ENCODE results near the gene TRIM8.
A peak's percentile ranks its signal among the peaks of the same experiment; 100 is the strongest.

TRIM8 gene

GRCh38 chr10:102619281-102619981 is 24.8 kb upstream of the TRIM8 start:
- Histone ChIP-seq H3K36me3 (ENCODE audit: control insufficient read depth, insufficient read depth, low read length) (peaks cover 5% of the 10 kb centered on the region), H3K4me1 (ENCODE audit: control insufficient read depth, insufficient read depth, low read length) (peaks cover 40% of the 10 kb centered on the region), H3K27me3 (ENCODE audit: control insufficient read depth, insufficient read depth, low read length) (no peaks in the 10 kb centered on the region), H3K9ac (ENCODE audit: low read length) (no peak overlapping the region), H3K27ac (ENCODE audit: low read depth, low read length) (peak overlapping the region; percentile 72), H3K4me3 (ENCODE audit: low read length) (peak overlapping the region; percentile 8)

- no peak overlapping the region for H3K9ac ChIP-seq (ENCODE audit: low read length)
- H3K27me3 ChIP-seq (ENCODE audit: control insufficient read depth, insufficient read depth, low read length): no peaks in the 10 kb centered on the region
- H3K4me3 ChIP-seq (ENCODE audit: low read length): peak overlapping the region; percentile 8
- H3K36me3 ChIP-seq (ENCODE audit: control insufficient read depth, insufficient read depth, low read length): peaks cover 5% of the 10 kb centered on the region
- peaks cover 40% of the 10 kb centered on the region for H3K4me1 ChIP-seq (ENCODE audit: control insufficient read depth, insufficient read depth, low read length)
- H3K27ac ChIP-seq (ENCODE audit: low read depth, low read length): peak overlapping the region; percentile 72
These were observed 24.1 kb upstream of the TRIM8 start for GRCh38 chr10:102620138-102620590.

- Histone ChIP-seq H3K27ac (ENCODE audit: low read depth, low read length) (peak overlapping the region; percentile 72), H3K9ac (ENCODE audit: low read length) (no peak overlapping the region), H3K36me3 (ENCODE audit: control insufficient read depth, insufficient read depth, low read length) (peaks cover 5% of the 10 kb centered on the region), H3K4me1 (ENCODE audit: control insufficient read depth, insufficient read depth, low read length) (peaks cover 36% of the 10 kb centered on the region), H3K27me3 (ENCODE audit: control insufficient read depth, insufficient read depth, low read length) (no peaks in the 10 kb centered on the region), H3K4me3 (ENCODE audit: low read length) (no peak overlapping the region)
These were observed 23.5 kb upstream of the TRIM8 start for GRCh38 chr10:102620591-102621442.

GRCh38 chr10:102621443-102622325 is 22.6 kb upstream of the TRIM8 start:
- H3K27me3 ChIP-seq (ENCODE audit: control insufficient read depth, insufficient read depth, low read length): no peaks in the 10 kb centered on the region
- H3K4me1 ChIP-seq (ENCODE audit: control insufficient read depth, insufficient read depth, low read length): peaks cover 42% of the 10 kb centered on the region
- peaks cover 5% of the 10 kb centered on the region for H3K36me3 ChIP-seq (ENCODE audit: control insufficient read depth, insufficient read depth, low read length)
- peak overlapping the region; percentile 72 for H3K27ac ChIP-seq (ENCODE audit: low read depth, low read length)
- no peak overlapping the region for H3K9ac ChIP-seq (ENCODE audit: low read length)
- no peak overlapping the region for H3K4me3 ChIP-seq (ENCODE audit: low read length)

GRCh38 chr10:102624094-102624493 is 20.2 kb upstream of the TRIM8 start:
- Histone ChIP-seq H3K36me3 (ENCODE audit: control insufficient read depth, insufficient read depth, low read length) (no peaks in the 10 kb centered on the region), H3K9ac (ENCODE audit: low read length) (no peak overlapping the region), H3K4me1 (ENCODE audit: control insufficient read depth, insufficient read depth, low read length) (peaks cover 54% of the 10 kb centered on the region), H3K27me3 (ENCODE audit: control insufficient read depth, insufficient read depth, low read length) (no peaks in the 10 kb centered on the region), H3K27ac (ENCODE audit: low read depth, low read length) (no peak overlapping the region), H3K4me3 (ENCODE audit: low read length) (no peak overlapping the region)

- H3K36me3 ChIP-seq (ENCODE audit: control insufficient read depth, insufficient read depth, low read length): no peaks in the 10 kb centered on the region
- peaks cover 49% of the 10 kb centered on the region for H3K4me1 ChIP-seq (ENCODE audit: control insufficient read depth, insufficient read depth, low read length)
- H3K9ac ChIP-seq (ENCODE audit: low read length): no peak overlapping the region
- H3K27ac ChIP-seq (ENCODE audit: low read depth, low read length): peak overlapping the region; percentile 44
- H3K27me3 ChIP-seq (ENCODE audit: control insufficient read depth, insufficient read depth, low read length): no peaks in the 10 kb centered on the region
- H3K4me3 ChIP-seq (ENCODE audit: low read length): no peak overlapping the region
These were observed 19.3 kb upstream of the TRIM8 start for GRCh38 chr10:102624751-102625645.

GRCh38 chr10:102626026-102626685 is 18.1 kb upstream of the TRIM8 start:
- peak overlapping the region; percentile 90 for H3K27ac ChIP-seq (ENCODE audit: low read depth, low read length)
- no peaks in the 10 kb centered on the region for H3K27me3 ChIP-seq (ENCODE audit: control insufficient read depth, insufficient read depth, low read length)
- no peak overlapping the region for H3K9ac ChIP-seq (ENCODE audit: low read length)
- no peaks in the 10 kb centered on the region for H3K36me3 ChIP-seq (ENCODE audit: control insufficient read depth, insufficient read depth, low read length)
- H3K4me1 ChIP-seq (ENCODE audit: control insufficient read depth, insufficient read depth, low read length): peaks cover 43% of the 10 kb centered on the region
- no peak overlapping the region for H3K4me3 ChIP-seq (ENCODE audit: low read length)

GRCh38 chr10:102627291-102627735 is 17.0 kb upstream of the TRIM8 start:
- Histone ChIP-seq H3K9ac (ENCODE audit: low read length) (peak overlapping the region; percentile 49), H3K36me3 (ENCODE audit: control insufficient read depth, insufficient read depth, low read length) (no peaks in the 10 kb centered on the region), H3K27ac (ENCODE audit: low read depth, low read length) (peak overlapping the region; percentile 90), H3K27me3 (ENCODE audit: control insufficient read depth, insufficient read depth, low read length) (no peaks in the 10 kb centered on the region), H3K4me3 (ENCODE audit: low read length) (no peak overlapping the region), H3K4me1 (ENCODE audit: control insufficient read depth, insufficient read depth, low read length) (peaks cover 39% of the 10 kb centered on the region)

- Histone ChIP-seq H3K9ac (ENCODE audit: low read length) (peak overlapping the region; percentile 49), H3K36me3 (ENCODE audit: control insufficient read depth, insufficient read depth, low read length) (no peaks in the 10 kb centered on the region), H3K27ac (ENCODE audit: low read depth, low read length) (peak overlapping the region; percentile 90), H3K27me3 (ENCODE audit: control insufficient read depth, insufficient read depth, low read length) (no peaks in the 10 kb centered on the region), H3K4me1 (ENCODE audit: control insufficient read depth, insufficient read depth, low read length) (peaks cover 44% of the 10 kb centered on the region), H3K4me3 (ENCODE audit: low read length) (no peak overlapping the region)
These were observed 16.5 kb upstream of the TRIM8 start for GRCh38 chr10:102627736-102628293.

GRCh38 chr10:102628451-102628911 is 15.8 kb upstream of the TRIM8 start:
- peak overlapping the region; percentile 90 for H3K27ac ChIP-seq (ENCODE audit: low read depth, low read length)
- no peaks in the 10 kb centered on the region for H3K36me3 ChIP-seq (ENCODE audit: control insufficient read depth, insufficient read depth, low read length)
- H3K9ac ChIP-seq (ENCODE audit: low read length): no peak overlapping the region
- no peaks in the 10 kb centered on the region for H3K27me3 ChIP-seq (ENCODE audit: control insufficient read depth, insufficient read depth, low read length)
- H3K4me1 ChIP-seq (ENCODE audit: control insufficient read depth, insufficient read depth, low read length): peaks cover 51% of the 10 kb centered on the region
- no peak overlapping the region for H3K4me3 ChIP-seq (ENCODE audit: low read length)

All from rectal smooth muscle tissue (tissue), 1 donor.